ENCODE data around the gene IL18RAP.

IL18RAP gene

GRCh38 chr2:102451968-102452367 is 29.0 kb downstream of the IL18RAP start:
- no peak for DNase-seq (ENCODE audit: low read depth, low spot score)

GRCh38 chr2:102453501-102453900 is 30.5 kb downstream of the IL18RAP start:
- no peak overlapping the region for H3K27ac ChIP-seq
- DNase-seq (ENCODE audit: low read depth, low spot score) = no peak

More at GRCh38 chr2:102451968-102452367, 29.0 kb downstream of the IL18RAP start:
- H3K27ac ChIP-seq = no peak overlapping the region

GRCh38 chr2:102455061-102455670 is 32.2 kb downstream of the IL18RAP start:
- DNase-seq (ENCODE audit: low read depth, low spot score) = no peak
- no peak overlapping the region for H3K27ac ChIP-seq

GRCh38 chr2:102460467-102460866 is 37.5 kb downstream of the IL18RAP start:
- DNase-seq (ENCODE audit: low read depth, low spot score) = no peak
- H3K27ac ChIP-seq = no peak overlapping the region

- H3K27ac ChIP-seq = no peak overlapping the region
- no peak for DNase-seq (ENCODE audit: low read depth, low spot score)
These were observed 38.2 kb downstream of the IL18RAP start for GRCh38 chr2:102461188-102461587.

- no peak for DNase-seq (ENCODE audit: low read depth, low spot score)
These were observed 40.2 kb downstream of the IL18RAP start for GRCh38 chr2:102463160-102463559.

GRCh38 chr2:102470168-102470567 is 47.2 kb downstream of the IL18RAP start:
- H3K27ac ChIP-seq = no peak overlapping the region
- DNase-seq (ENCODE audit: low read depth, low spot score) = no peak

More at GRCh38 chr2:102463160-102463559, 40.2 kb downstream of the IL18RAP start:
- no peak overlapping the region for H3K27ac ChIP-seq

- no peak within 1 kb of the TSS for H3K27ac ChIP-seq
- no peak for DNase-seq (ENCODE audit: low read depth, low spot score)
These were observed 50.1 kb downstream of the IL18RAP start, which contains the start of gene SLC9A4 for GRCh38 chr2:102473020-102473419. Gene SLC9A4 (plus strand): TSS chr2:102473226. CDS start chr2:102473760, 534 bp downstream.

GRCh38 chr2:102473631-102474030 is 50.7 kb downstream of the IL18RAP start:
- H3K27ac ChIP-seq = no peak overlapping the region
- DNase-seq (ENCODE audit: low read depth, low spot score) = no peak

GRCh38 chr2:102474785-102475184 is 51.8 kb downstream of the IL18RAP start:
- DNase-seq (ENCODE audit: low read depth, low spot score) = no peak

GRCh38 chr2:102478686-102479470 is 55.9 kb downstream of the IL18RAP start:
- DNase-seq (ENCODE audit: low read depth, low spot score) = no peak
- H3K27ac ChIP-seq = no peak overlapping the region

More at GRCh38 chr2:102474785-102475184, 51.8 kb downstream of the IL18RAP start:
- no peak overlapping the region for H3K27ac ChIP-seq

GRCh38 chr2:102480285-102481195 is 57.6 kb downstream of the IL18RAP start:
- no peak overlapping the region for H3K27ac ChIP-seq

GRCh38 chr2:102481931-102482330 is 59.0 kb downstream of the IL18RAP start:
- no peak for DNase-seq (ENCODE audit: low read depth, low spot score)
- H3K27ac ChIP-seq = no peak overlapping the region

More at GRCh38 chr2:102480285-102481195, 57.6 kb downstream of the IL18RAP start:
- no peak for DNase-seq (ENCODE audit: low read depth, low spot score)

- no peak overlapping the region for H3K27ac ChIP-seq
- no peak for DNase-seq (ENCODE audit: low read depth, low spot score)
These were observed 60.1 kb downstream of the IL18RAP start for GRCh38 chr2:102483086-102483485.

- DNase-seq (ENCODE audit: low read depth, low spot score) = no peak
- H3K27ac ChIP-seq = no peak overlapping the region
These were observed 61.5 kb downstream of the IL18RAP start for GRCh38 chr2:102484310-102485061.

GRCh38 chr2:102485147-102485785 is 62.3 kb downstream of the IL18RAP start:
- no peak for DNase-seq (ENCODE audit: low read depth, low spot score)
- no peak overlapping the region for H3K27ac ChIP-seq

GRCh38 chr2:102486941-102487702 is 64.2 kb downstream of the IL18RAP start:
- H3K27ac ChIP-seq = peak overlapping the region; percentile 85
- no peak for DNase-seq (ENCODE audit: low read depth, low spot score)

- peak; percentile 91 for DNase-seq (ENCODE audit: low read depth, low spot score)
These were observed 65.0 kb downstream of the IL18RAP start for GRCh38 chr2:102487761-102488462.

More at GRCh38 chr2:102487761-102488462, 65.0 kb downstream of the IL18RAP start:
- peak overlapping the region; percentile 85 for H3K27ac ChIP-seq
